CD4-positive, alpha-beta T cell treated with Interleukin-15 for 1 hour (primary cell): ENCODE data around the gene GID8.
"Not testable (repeated sequence)": the region's sequence is repeated elsewhere in the genome, so short reads cannot be mapped to it uniquely, and the experiment has no call there.

Source experiments
- DNase-seq: peaks from one replicate; pipeline ENCODE4 v3.0.0-alpha.2; 2020

The GID8 gene

GRCh38 chr20:62959101-62959971, 21.4 kb downstream of the GID8 start:
- DNase-seq, result no peak

GRCh38 chr20:62959998-62960436, 22.1 kb downstream of the GID8 start:
- DNase-seq, result no peak

GRCh38 chr20:62960446-62961309, 22.7 kb downstream of the GID8 start:
- not testable (repeated sequence) for DNase-seq

GRCh38 chr20:62961310-62961783, 23.4 kb downstream of the GID8 start:
- no peak for DNase-seq

- no peak for DNase-seq
Observed at GRCh38 chr20:62961799-62962198, 23.9 kb downstream of the GID8 start.

GRCh38 chr20:62962221-62962879, 24.4 kb downstream of the GID8 start:
- DNase-seq, result no peak

GRCh38 chr20:62962891-62963613, 25.1 kb downstream of the GID8 start:
- DNase-seq, result no peak

- DNase-seq, result no peak
Observed at GRCh38 chr20:62963614-62964397, 25.9 kb downstream of the GID8 start.

GRCh38 chr20:62964700-62965099, 26.8 kb downstream of the GID8 start:
- no peak for DNase-seq

GRCh38 chr20:62965363-62965771, 27.4 kb downstream of the GID8 start:
- no peak for DNase-seq

GRCh38 chr20:62966212-62967148, 28.5 kb downstream of the GID8 start:
- DNase-seq, result no peak

GRCh38 chr20:62967149-62967501, 29.2 kb downstream of the GID8 start:
- DNase-seq, result no peak

- no peak for DNase-seq
Observed at GRCh38 chr20:62967628-62968351, 29.8 kb downstream of the GID8 start.

GRCh38 chr20:62968378-62969178, 30.6 kb downstream of the GID8 start:
- DNase-seq, result no peak

- no peak for DNase-seq
Observed at GRCh38 chr20:62969179-62969760, 31.3 kb downstream of the GID8 start.

GRCh38 chr20:62969939-62970306, 32.0 kb downstream of the GID8 start:
- DNase-seq, result no peak

GRCh38 chr20:62970307-62971210, 32.6 kb downstream of the GID8 start:
- no peak for DNase-seq
